Muscle of leg (tissue), 11 donors: ENCODE data around the gene TSPAN9. TPM values are rescaled to one million over a fixed set of nuclear protein-coding genes. Genes with fewer than 3 reads are reported as not detected.

Experiments used
- DNase-seq: peaks from one replicate; pipeline ENCODE4 v3.0.0; 2013
- H3K27ac ChIP-seq: one replicate; pipeline ENCODE4 v1.5.1; 2013; ENCODE audit warnings: mild to moderate bottlenecking, low read length, control low read depth
- H3K27me3 ChIP-seq: one replicate; pipeline ENCODE4 v1.6.1; 2013; ENCODE audit warnings: low read length; ENCODE audit not compliant: control insufficient read depth, insufficient read depth
- H3K36me3 ChIP-seq: one replicate; pipeline ENCODE4 v1.6.1; 2013; ENCODE audit warnings: low read length; ENCODE audit not compliant: control insufficient read depth, insufficient read depth
- H3K4me1 ChIP-seq: one replicate; pipeline ENCODE4 v1.6.1; 2013; ENCODE audit warnings: low read length; ENCODE audit not compliant: control insufficient read depth, insufficient read depth
- H3K4me3 ChIP-seq: one replicate; pipeline ENCODE4 v1.5.1; 2013; ENCODE audit warnings: low read length, control low read depth
- H3K9me3 ChIP-seq: replicated peaks from 2 replicates; pipeline ENCODE4 v1.6.1; 2013; ENCODE audit warnings: low read depth, low read length; ENCODE audit not compliant: control insufficient read depth
- WGBS: methylation state at CpG from one replicate; pipeline ENCODE4 v1.1.5; 2013; ENCODE audit warnings: missing lambda C conversion rate; ENCODE audit not compliant: insufficient coverage; 5-methylcytosine and 5-hydroxymethylcytosine counted together
- polyA plus RNA-seq, 8 donors: library from polyadenylated mRNA; unstranded; fragments of 120-200 nt; gene quantifications; one replicate each; pipeline versions ENCODE4 v1.2.1 to v1.2.3, GENCODE V29; 2013; ENCODE audit warnings: inconsistent platforms in 1 of 8, low replicate concordance in 1 of 8; ENCODE audit not compliant: insufficient read length in 8 of 8, insufficient read depth in 1 of 8
- total RNA-seq: library from RNA; stranded (reverse); fragments of 120-200 nt; gene quantifications from one replicate; pipeline ENCODE4 v1.2.4, GENCODE V29; 2013

TSPAN9 gene
- total and polyA plus RNA-seq, 9 donors = 56.6 to 142 (median 116) TPM

DNA sequence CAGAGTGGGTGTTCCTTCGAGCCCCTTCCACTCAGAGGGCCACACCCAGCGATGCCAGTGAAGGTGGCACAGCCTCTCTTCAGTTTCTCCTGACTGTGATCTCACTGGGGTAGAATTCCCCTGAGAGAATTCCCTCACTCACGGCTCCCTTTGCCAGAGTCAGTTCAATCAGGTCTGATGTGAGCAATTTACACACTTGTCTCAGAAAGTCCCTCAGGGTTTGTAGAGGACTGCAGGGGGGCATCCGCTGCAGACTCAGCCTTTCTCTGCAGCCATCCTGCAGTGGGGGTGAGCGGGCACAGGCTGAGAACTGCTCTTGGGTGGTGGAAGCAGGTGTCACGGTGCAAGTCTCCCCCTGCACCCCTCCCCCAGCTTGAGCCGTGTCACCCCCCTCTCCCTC lies 208.4 kb downstream of the TSPAN9 start:
- 92% methylated on average over 2 of the region's 7 CpGs for WGBS
- no peak overlapping the region for H3K4me3 ChIP-seq
- H3K9me3 ChIP-seq = no peaks in the 10 kb centered on the region
- H3K36me3 ChIP-seq = peaks cover 63% of the 10 kb centered on the region
- H3K27me3 ChIP-seq = no peaks in the 10 kb centered on the region
- H3K4me1 ChIP-seq = peaks cover 16% of the 10 kb centered on the region
- no peak for DNase-seq
- H3K27ac ChIP-seq = no peak overlapping the region

DNA sequence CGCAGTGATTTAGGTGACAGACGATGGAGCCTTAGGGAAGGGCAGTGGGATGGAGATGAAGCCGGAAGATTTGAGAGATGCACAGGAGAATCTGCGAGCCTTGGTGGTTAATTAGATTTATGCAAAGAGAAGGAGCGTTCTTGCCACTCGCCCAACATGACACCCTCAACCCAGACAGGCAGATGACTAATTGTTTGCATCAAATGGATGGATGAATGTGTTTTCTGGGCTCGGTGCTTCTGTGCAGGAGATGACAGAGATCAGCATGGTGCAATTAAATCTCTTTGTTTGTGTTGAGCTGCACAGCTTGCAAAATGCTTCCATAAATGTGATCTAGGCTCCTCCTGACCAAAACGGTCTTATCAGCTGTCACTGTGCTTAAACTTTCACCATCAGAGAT lies 211.5 kb downstream of the TSPAN9 start:
- no peaks in the 10 kb centered on the region for H3K9me3 ChIP-seq
- no peak overlapping the region for H3K4me3 ChIP-seq
- 76% methylated on average over 6 of the region's 8 CpGs for WGBS
- no peak overlapping the region for H3K27ac ChIP-seq
- DNase-seq = no peak
- H3K27me3 ChIP-seq = no peaks in the 10 kb centered on the region
- H3K36me3 ChIP-seq = peaks cover 39% of the 10 kb centered on the region
- peaks cover 11% of the 10 kb centered on the region for H3K4me1 ChIP-seq

DNA sequence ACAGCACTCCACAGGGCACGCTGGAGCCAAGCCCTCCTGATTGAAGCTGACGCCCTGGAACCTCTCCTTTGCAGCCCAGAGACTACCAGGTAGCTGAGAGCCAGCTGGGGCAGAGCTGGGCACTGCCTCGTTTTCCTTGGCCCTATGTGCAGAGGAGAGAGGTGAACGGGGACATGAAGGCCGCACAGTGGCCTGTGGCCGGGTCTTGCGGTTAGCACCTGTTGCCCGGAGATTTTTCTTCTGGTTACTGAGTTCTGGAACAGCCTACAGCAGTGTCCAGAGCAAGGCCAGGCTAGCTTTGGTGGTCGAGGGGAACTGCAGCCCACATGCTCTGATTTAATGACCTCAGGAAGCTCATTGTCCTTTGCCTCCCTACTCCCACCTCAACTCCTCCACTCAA lies 212.5 kb downstream of the TSPAN9 start:
- Histone ChIP-seq H3K27ac (no peak overlapping the region), H3K4me3 (no peak overlapping the region), H3K27me3 (no peaks in the 10 kb centered on the region), H3K36me3 (peaks cover 29% of the 10 kb centered on the region), H3K4me1 (peaks cover 15% of the 10 kb centered on the region), H3K9me3 (no peaks in the 10 kb centered on the region)
- no peak for DNase-seq
- WGBS = 81% methylated on average over 8 of the region's 9 CpGs

DNA sequence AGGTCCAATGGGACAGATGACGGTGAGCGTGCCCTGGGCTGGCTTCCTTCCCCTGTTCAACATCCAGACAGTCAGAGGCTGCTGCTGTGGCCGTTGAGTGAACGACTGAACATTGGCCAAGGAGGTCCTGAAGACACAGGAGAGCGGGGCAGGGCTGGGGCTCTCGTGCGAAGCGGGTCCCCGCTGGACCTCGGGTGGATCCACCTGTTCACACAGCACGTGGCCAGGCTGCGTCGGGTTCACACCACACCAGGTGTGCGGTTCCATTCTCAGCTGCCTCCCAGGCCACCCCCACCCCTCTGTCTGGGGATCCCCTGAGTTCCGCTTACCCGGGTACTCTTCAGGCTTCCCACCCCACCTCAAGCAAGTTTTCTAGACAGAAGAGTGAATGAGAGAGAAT lies 214.8 kb downstream of the TSPAN9 start:
- 78% methylated on average over 14 of the region's 16 CpGs for WGBS
- no peak for DNase-seq
- H3K27me3 ChIP-seq = peaks cover 3% of the 10 kb centered on the region
- H3K36me3 ChIP-seq = peaks cover 16% of the 10 kb centered on the region
- no peak overlapping the region for H3K4me3 ChIP-seq
- H3K27ac ChIP-seq = no peak overlapping the region
- H3K9me3 ChIP-seq = no peaks in the 10 kb centered on the region
- peaks cover 37% of the 10 kb centered on the region for H3K4me1 ChIP-seq

DNA sequence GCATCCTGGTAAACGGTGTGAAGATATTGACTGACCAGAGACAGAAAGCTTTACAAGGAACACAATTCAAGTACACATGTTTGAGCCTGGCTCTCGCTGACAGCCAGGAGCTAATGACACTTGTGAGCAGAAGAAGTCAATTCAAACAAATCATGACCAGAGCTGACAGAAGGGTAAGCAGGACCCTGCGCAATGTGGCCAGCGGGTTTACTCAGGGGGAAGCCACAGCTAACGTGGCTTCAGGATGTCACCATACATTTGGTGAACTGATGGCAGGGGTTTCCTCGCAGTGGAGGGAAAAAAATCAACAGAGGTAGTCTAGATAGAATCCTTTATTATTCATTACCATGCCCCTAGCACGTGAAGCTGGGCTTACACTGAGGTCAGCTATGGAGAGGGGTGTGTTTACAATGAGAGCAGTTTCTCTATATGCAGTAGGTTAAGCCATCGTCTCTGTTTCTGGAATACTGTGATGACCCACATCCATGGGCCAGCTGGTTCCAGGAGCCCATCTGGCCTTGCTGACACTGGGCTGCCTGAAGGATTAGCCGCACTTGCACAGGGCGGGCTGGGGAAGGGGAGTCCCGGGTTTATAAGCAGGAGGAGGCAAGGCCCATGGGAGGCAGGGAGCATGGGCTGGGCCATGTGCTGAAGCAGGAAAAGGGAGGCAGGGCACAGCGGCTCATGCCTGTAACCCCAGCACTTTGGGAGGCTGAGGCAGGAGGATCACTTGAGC lies 215.7 kb downstream of the TSPAN9 start:
- DNase-seq = no peak
- no peaks in the 10 kb centered on the region for H3K9me3 ChIP-seq
- H3K36me3 ChIP-seq = peaks cover 8% of the 10 kb centered on the region
- H3K4me3 ChIP-seq = no peak overlapping the region
- H3K27me3 ChIP-seq = peaks cover 9% of the 10 kb centered on the region
- no peak overlapping the region for H3K27ac ChIP-seq
- peaks cover 37% of the 10 kb centered on the region for H3K4me1 ChIP-seq
- WGBS = 61% methylated on average over 10 of the region's 12 CpGs

DNA sequence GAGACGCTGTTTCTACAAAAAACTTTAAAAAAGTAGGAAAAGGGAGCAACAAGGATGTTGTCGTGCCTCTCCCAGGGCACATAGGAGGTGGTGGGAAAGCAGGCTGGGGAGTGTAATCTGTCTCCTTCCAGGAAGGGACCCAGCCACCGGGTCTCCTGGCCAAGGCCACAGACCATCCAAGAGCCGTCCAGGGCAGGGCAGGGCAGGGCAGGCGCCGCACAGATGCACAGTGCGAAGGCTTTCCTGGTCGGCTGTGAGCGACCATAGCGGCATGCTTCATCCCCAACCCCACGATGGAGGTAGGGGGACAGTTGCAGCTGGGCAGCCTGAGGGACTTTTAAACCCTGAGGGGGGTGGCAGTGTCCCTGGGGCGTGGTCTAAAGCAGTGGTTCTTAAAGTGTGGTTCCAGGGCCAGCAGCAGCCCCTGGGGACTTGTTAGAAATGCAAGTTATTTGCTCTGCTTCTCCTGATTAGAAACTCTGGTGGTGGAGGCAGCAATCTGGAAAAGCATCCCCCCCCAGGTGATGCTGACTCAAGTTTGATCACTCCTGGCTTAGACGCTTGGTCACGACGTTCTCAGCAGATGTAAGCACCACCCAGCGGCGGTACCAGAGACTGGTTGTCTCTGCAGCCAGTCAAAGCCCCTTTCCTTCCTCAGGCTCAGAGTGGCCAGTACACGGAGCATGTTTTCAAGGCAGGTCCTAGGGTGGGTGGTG lies 216.4 kb downstream of the TSPAN9 start:
- DNase-seq = peak; percentile 42
- peaks cover 37% of the 10 kb centered on the region for H3K4me1 ChIP-seq
- H3K27ac ChIP-seq = no peak overlapping the region
- H3K4me3 ChIP-seq = no peak overlapping the region
- peaks cover 16% of the 10 kb centered on the region for H3K27me3 ChIP-seq
- 58% methylated on average over 15 of the region's 18 CpGs for WGBS
- H3K36me3 ChIP-seq = peaks cover 6% of the 10 kb centered on the region
- H3K9me3 ChIP-seq = no peaks in the 10 kb centered on the region

DNA sequence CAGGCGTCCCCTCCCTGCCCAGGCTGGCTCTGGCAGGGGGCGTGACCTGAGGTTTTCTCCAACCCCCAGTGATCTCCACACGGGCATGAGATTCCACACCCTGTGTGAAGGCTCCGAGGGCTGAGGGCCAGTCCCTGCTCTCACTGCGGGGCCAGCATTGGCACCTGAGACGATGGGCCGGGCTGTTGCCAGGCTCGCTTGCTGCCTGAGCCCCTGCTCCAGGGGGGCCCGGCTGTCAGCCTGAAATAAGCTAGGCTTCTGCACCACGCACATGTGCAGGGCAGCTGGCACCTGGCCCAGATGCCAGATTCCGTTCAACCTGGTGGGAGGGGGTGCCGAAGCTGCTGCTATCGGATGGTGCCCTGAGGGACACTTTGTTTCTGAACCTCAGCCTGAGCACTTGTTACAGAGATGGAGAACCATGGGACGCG lies 217.3 kb downstream of the TSPAN9 start:
- peak; percentile 72 for DNase-seq
- Histone ChIP-seq H3K27ac (no peak overlapping the region), H3K4me3 (no peak overlapping the region), H3K36me3 (peaks cover 3% of the 10 kb centered on the region), H3K27me3 (peaks cover 25% of the 10 kb centered on the region), H3K9me3 (no peaks in the 10 kb centered on the region), H3K4me1 (peaks cover 37% of the 10 kb centered on the region)
- WGBS = 57% methylated on average over 14 of the region's 15 CpGs

DNA sequence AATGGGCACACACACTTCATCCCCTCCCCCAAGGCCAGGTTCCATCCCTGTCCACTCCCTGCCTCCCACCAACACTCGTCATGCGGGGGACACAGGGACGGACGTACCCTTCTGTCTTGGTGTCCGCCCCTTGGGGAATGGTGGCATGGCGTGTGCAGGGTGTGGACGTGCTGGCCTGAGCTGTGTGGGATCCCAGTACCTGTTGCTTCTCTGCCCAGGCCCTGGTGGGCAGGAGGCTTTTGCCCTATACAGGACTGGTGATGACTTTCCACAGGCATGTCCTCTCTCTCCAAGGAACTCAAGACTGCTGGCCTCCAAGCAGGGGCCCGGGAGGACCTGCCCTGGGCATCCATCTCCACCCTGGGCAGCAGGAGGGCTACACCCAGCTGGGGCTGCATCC lies 218.0 kb downstream of the TSPAN9 start:
- H3K9me3 ChIP-seq = no peaks in the 10 kb centered on the region
- H3K36me3 ChIP-seq = peaks cover 3% of the 10 kb centered on the region
- H3K27ac ChIP-seq = no peak overlapping the region
- 85% methylated on average over 3 of the region's 8 CpGs for WGBS
- H3K4me1 ChIP-seq = peaks cover 44% of the 10 kb centered on the region
- DNase-seq = no peak
- H3K4me3 ChIP-seq = no peak overlapping the region
- peaks cover 25% of the 10 kb centered on the region for H3K27me3 ChIP-seq

DNA sequence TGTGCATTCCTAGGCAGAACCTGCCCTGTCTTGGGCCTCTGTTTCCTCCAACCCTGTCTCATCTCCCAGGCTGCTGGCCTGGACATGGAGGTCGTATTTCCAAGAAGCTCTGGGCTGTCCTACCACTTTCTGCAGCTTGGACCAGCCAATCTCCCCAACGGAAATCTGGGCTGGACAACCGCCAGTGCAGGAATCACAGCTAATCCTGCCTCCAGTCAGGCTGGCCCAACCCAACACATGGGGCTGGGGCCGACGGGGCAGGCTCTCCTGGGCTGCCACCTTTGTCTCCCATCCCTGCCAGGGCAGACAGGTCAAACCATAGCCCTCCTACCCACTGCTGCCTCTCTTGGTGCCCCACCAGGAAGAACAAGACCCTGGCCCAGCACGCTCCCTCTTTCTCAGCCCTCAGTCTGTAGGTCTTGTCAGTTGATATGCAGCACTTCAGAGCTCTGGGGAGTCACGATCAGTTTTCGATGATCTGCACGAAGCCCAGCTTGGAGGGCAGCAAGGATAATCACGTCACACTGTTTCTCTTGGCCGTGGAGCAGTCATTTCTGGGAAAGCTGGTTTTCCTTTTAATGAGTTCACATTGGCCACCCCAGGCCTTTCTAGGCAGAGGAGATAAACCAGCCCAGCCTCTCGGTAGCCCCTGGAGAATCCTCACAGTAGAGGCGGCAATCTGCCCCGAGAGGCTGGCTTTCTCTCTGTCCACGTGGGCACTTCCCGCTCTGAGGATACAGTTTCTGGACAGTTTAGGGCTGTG lies 218.6 kb downstream of the TSPAN9 start:
- Histone ChIP-seq H3K4me3 (no peak overlapping the region), H3K4me1 (peaks cover 46% of the 10 kb centered on the region), H3K36me3 (peaks cover 3% of the 10 kb centered on the region), H3K27ac (no peak overlapping the region), H3K9me3 (no peaks in the 10 kb centered on the region), H3K27me3 (peaks cover 25% of the 10 kb centered on the region)
- WGBS = 38% methylated on average over 16 of the region's 16 CpGs
- DNase-seq = peak; percentile 77

DNA sequence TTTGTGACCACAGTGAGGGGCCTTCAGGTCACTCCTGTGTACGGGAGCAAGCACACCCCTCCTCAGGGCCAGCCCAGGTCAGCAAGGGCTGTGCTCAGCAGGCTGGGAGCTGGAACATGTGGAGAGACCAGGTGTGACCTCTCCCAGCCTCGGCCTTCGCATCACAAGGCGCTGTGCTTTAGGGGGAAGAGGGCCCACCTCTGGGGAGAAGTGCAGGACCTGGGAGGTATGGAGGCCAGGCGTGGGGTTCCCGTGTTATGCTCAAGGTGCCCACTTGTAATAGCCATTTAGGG lies 219.2 kb downstream of the TSPAN9 start:
- H3K4me3 ChIP-seq = no peak overlapping the region
- H3K36me3 ChIP-seq = peaks cover 3% of the 10 kb centered on the region
- no peaks in the 10 kb centered on the region for H3K9me3 ChIP-seq
- 58% methylated on average over 6 of the region's 6 CpGs for WGBS
- H3K27ac ChIP-seq = no peak overlapping the region
- H3K27me3 ChIP-seq = peaks cover 25% of the 10 kb centered on the region
- peaks cover 46% of the 10 kb centered on the region for H3K4me1 ChIP-seq
- DNase-seq = no peak
